ENCODE results near the gene PROX2. TPM values are rescaled to one million over a fixed set of nuclear protein-coding genes. Genes with fewer than 3 reads are reported as not detected.

Gene PROX2
- total and polyA plus RNA-seq, 2 experiments from 2014 or later: 0.05 TPM; not detected in 1

- Histone ChIP-seq H3K27ac (no peak overlapping the region), H3K9me2 (ENCODE audit: insufficient read depth) (no peaks in the 10 kb centered on the region), H3K27me3 (replicated peaks; ENCODE audit: insufficient read depth) (no peaks in the 10 kb centered on the region), H3K4me1 (ENCODE audit: insufficient read depth) (peaks cover 33% of the 10 kb centered on the region), H4K20me1 (ENCODE audit: insufficient read depth) (no peaks in the 10 kb centered on the region), H3K9ac (no peak overlapping the region), H3K79me2 (ENCODE audit: insufficient read depth) (no peaks in the 10 kb centered on the region), H2AFZ (no peak overlapping the region), H3K4me3 (no peak overlapping the region), H3K4me2 (ENCODE audit: unreplicated experiment) (no peak overlapping the region), H3K9me3 (ENCODE audit: low read depth) (no peaks in the 10 kb centered on the region), H3K36me3 (ENCODE audit: low read depth) (no peaks in the 10 kb centered on the region), H3F3A (ENCODE audit: insufficient read depth) (peaks cover 42% of the 10 kb centered on the region)
- in situ Hi-C loops (cut with MboI): no loop called here
- DNase-seq: no peak
- TF ChIP-seq EZH2 (IDR thresholded peaks at IDR 0.05; ENCODE audit: insufficient read depth, poor library complexity, severe bottlenecking) (no peak), EZH2phosphoT487 (IDR thresholded peaks at IDR 0.05; ENCODE audit: insufficient read depth, low read depth) (no peak)
- 97 to 100% methylated on average over 1 of the region's 1 CpG for WGBS, 2 experiments (ENCODE audit: low coverage in 1 of 2, low lambda C conversion rate in 2 of 2, missing lambda C conversion rate in 2 of 2)
These were observed 19.6 kb downstream of the PROX2 start for GRCh38 chr14:74856366-74856765.

GRCh38 chr14:74855945-74856344, 20.0 kb downstream of the PROX2 start:
- 73 to 76% methylated on average over 4 of the region's 4 CpGs for WGBS, 2 experiments (ENCODE audit: low coverage in 1 of 2, low lambda C conversion rate in 2 of 2, missing lambda C conversion rate in 2 of 2)
- Histone ChIP-seq H3K79me2 (ENCODE audit: insufficient read depth) (no peaks in the 10 kb centered on the region), H3K4me3 (no peak overlapping the region), H3K36me3 (ENCODE audit: low read depth) (no peaks in the 10 kb centered on the region), H3K27me3 (replicated peaks; ENCODE audit: insufficient read depth) (no peaks in the 10 kb centered on the region), H3K4me2 (ENCODE audit: unreplicated experiment) (no peak overlapping the region), H4K20me1 (ENCODE audit: insufficient read depth) (no peaks in the 10 kb centered on the region), H2AFZ (no peak overlapping the region), H3K9ac (no peak overlapping the region), H3K9me3 (ENCODE audit: low read depth) (no peaks in the 10 kb centered on the region), H3F3A (ENCODE audit: insufficient read depth) (peaks cover 42% of the 10 kb centered on the region), H3K4me1 (ENCODE audit: insufficient read depth) (peaks cover 33% of the 10 kb centered on the region), H3K9me2 (ENCODE audit: insufficient read depth) (no peaks in the 10 kb centered on the region), H3K27ac (no peak overlapping the region)
- no peak for TF ChIP-seq EZH2phosphoT487 (IDR thresholded peaks at IDR 0.05; ENCODE audit: insufficient read depth, low read depth)
- TF ChIP-seq EZH2 (IDR thresholded peaks at IDR 0.05; ENCODE audit: insufficient read depth, poor library complexity, severe bottlenecking): no peak
- DNase-seq: no peak
- in situ Hi-C loops (cut with MboI): no loop called here

DNA sequence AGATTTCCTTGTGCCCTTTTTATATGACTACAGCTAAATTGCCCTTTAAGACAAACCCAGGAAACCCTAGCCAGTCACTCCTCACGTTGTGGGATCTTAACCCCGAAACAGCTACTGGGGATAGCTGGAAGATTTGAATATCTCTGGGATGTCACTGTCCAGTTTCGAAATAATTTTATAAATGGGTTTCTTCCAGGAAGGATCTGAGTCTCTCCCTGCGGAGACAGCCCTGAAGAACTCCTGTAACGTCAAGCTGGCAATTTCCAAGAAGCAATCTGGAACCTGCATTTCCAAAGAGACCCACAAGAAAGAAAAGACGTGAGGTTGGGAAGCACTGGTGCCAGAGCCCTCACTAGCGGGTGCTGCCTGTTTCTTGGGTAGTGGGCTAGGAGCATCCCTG, 20.9 kb downstream of the PROX2 start:
- Histone ChIP-seq H3K36me3 (ENCODE audit: low read depth) (no peaks in the 10 kb centered on the region), H3K4me2 (ENCODE audit: unreplicated experiment) (no peak overlapping the region), H3K9me3 (ENCODE audit: low read depth) (no peaks in the 10 kb centered on the region), H3K9ac (no peak overlapping the region), H3K4me3 (no peak overlapping the region), H2AFZ (no peak overlapping the region), H3K4me1 (ENCODE audit: insufficient read depth) (peaks cover 33% of the 10 kb centered on the region), H3K27me3 (replicated peaks; ENCODE audit: insufficient read depth) (no peaks in the 10 kb centered on the region), H3K79me2 (ENCODE audit: insufficient read depth) (no peaks in the 10 kb centered on the region), H3F3A (ENCODE audit: insufficient read depth) (peaks cover 42% of the 10 kb centered on the region), H3K27ac (no peak overlapping the region), H4K20me1 (ENCODE audit: insufficient read depth) (no peaks in the 10 kb centered on the region), H3K9me2 (ENCODE audit: insufficient read depth) (no peaks in the 10 kb centered on the region)
- in situ Hi-C loops (cut with MboI): no loop called here
- WGBS, 2 experiments (ENCODE audit: low coverage in 1 of 2, low lambda C conversion rate in 2 of 2, missing lambda C conversion rate in 2 of 2): 84 to 87% methylated on average over 7 of the region's 7 CpGs
- DNase-seq: no peak
- TF ChIP-seq EZH2phosphoT487 (IDR thresholded peaks at IDR 0.05; ENCODE audit: insufficient read depth, low read depth) (no peak), EZH2 (IDR thresholded peaks at IDR 0.05; ENCODE audit: insufficient read depth, poor library complexity, severe bottlenecking) (no peak)

DNA sequence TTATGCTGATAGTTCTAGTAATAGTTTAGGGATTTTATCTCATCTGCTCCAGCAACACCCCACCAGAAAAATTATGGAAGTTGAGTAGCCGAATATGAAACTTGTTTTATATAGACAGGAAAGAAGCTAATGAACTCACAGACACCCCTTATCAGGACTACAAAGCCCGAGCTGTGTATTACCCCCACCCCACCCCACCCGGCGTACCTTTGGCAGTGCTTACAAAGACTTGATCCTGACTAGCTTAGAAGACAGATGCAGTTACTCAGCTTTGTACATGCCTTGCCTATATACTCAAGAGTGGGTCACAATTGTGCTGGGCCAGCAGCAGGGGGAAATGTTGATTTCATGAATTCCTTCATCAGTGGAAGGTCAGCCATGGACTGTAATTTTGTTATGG, 22.4 kb downstream of the PROX2 start:
- Histone ChIP-seq H3K4me3 (peak overlapping the region; percentile 45), H3K9me2 (ENCODE audit: insufficient read depth) (no peaks in the 10 kb centered on the region), H3K4me2 (ENCODE audit: unreplicated experiment) (peak overlapping the region; percentile 67), H3K9me3 (ENCODE audit: low read depth) (no peaks in the 10 kb centered on the region), H3K27ac (peak overlapping the region; percentile 60), H3K9ac (no peak overlapping the region), H3K36me3 (ENCODE audit: low read depth) (no peaks in the 10 kb centered on the region), H3F3A (ENCODE audit: insufficient read depth) (peaks cover 36% of the 10 kb centered on the region), H3K27me3 (replicated peaks; ENCODE audit: insufficient read depth) (no peaks in the 10 kb centered on the region), H2AFZ (no peak overlapping the region), H3K4me1 (ENCODE audit: insufficient read depth) (peaks cover 40% of the 10 kb centered on the region), H3K79me2 (ENCODE audit: insufficient read depth) (no peaks in the 10 kb centered on the region), H4K20me1 (ENCODE audit: insufficient read depth) (no peaks in the 10 kb centered on the region)
- DNase-seq: peak; percentile 39
- in situ Hi-C loops (cut with MboI): no loop called here
- TF ChIP-seq EZH2 (IDR thresholded peaks at IDR 0.05; ENCODE audit: insufficient read depth, poor library complexity, severe bottlenecking) (no peak), EZH2phosphoT487 (IDR thresholded peaks at IDR 0.05; ENCODE audit: insufficient read depth, low read depth) (no peak)
- WGBS, 2 experiments (ENCODE audit: low coverage in 1 of 2, low lambda C conversion rate in 2 of 2, missing lambda C conversion rate in 2 of 2): 8 to 11% methylated on average over 3 to 4 of the region's 4 CpGs

All from GM23248 (cell line).